ENCODE measurements around the gene GCN1.
A peak's percentile ranks its signal among the peaks of the same experiment; 100 is the strongest.

GCN1 gene, protein sequence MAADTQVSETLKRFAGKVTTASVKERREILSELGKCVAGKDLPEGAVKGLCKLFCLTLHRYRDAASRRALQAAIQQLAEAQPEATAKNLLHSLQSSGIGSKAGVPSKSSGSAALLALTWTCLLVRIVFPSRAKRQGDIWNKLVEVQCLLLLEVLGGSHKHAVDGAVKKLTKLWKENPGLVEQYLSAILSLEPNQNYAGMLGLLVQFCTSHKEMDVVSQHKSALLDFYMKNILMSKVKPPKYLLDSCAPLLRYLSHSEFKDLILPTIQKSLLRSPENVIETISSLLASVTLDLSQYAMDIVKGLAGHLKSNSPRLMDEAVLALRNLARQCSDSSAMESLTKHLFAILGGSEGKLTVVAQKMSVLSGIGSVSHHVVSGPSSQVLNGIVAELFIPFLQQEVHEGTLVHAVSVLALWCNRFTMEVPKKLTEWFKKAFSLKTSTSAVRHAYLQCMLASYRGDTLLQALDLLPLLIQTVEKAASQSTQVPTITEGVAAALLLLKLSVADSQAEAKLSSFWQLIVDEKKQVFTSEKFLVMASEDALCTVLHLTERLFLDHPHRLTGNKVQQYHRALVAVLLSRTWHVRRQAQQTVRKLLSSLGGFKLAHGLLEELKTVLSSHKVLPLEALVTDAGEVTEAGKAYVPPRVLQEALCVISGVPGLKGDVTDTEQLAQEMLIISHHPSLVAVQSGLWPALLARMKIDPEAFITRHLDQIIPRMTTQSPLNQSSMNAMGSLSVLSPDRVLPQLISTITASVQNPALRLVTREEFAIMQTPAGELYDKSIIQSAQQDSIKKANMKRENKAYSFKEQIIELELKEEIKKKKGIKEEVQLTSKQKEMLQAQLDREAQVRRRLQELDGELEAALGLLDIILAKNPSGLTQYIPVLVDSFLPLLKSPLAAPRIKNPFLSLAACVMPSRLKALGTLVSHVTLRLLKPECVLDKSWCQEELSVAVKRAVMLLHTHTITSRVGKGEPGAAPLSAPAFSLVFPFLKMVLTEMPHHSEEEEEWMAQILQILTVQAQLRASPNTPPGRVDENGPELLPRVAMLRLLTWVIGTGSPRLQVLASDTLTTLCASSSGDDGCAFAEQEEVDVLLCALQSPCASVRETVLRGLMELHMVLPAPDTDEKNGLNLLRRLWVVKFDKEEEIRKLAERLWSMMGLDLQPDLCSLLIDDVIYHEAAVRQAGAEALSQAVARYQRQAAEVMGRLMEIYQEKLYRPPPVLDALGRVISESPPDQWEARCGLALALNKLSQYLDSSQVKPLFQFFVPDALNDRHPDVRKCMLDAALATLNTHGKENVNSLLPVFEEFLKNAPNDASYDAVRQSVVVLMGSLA (N-terminal part only)

DNA sequence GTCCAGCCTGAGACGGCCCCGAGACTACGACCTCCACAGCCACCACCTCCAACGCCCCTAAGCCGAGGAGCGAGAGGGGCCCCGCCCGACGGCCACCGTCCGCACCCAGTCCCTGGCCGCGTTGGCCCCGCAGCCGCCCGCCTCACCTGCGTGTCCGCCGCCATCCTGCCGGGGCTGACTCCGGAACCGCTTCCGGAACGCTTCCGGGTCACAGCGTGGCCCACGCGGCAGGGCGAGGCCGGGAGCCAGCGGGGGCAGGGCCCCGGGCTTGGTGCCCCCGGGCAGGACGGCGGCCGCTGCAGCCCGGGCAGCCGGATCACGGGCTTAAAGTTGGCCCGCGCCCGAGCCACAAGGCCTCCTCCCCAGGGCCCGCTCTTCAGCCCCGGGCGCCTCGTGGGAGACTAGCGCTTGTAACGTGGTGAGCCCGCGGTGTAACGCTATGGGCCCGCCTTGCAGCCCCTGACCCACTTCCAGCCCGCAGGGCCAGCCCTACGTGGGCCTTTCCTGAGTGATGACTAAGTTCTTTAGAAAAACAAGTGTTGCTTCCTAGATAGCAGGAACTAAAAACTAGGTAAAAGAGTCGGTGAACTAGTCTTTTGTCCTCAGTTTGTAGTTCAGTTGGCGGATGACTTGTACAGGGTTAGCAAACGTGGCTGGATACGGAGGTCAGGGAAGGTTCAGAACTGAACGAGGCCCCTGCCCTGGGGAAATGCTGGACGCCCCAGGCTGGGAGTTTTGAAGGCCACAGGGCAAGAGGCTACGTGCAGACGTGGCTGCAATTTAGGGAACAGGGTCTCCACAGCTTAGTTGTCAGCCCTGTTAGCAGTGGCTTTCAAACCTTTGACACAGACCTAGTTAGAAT, at the start of gene GCN1:
Gene GCN1 (minus strand): TSS at position 182 of the 862 bp plus-strand sequence. CDS start 18 bp downstream, at position 164.
- peak within 1 kb of the TSS; percentile 98 for H3K27ac ChIP-seq (ENCODE audit: low read depth, low read length)
- H3K4me1 ChIP-seq (ENCODE audit: control insufficient read depth in 5 of 5, insufficient read depth in 5 of 5, low read length in 5 of 5): peaks cover 18 to 63% (median 61%) of the 10 kb centered on the region in 5 donors
- H3K36me3 ChIP-seq (ENCODE audit: control insufficient read depth in 5 of 5, insufficient read depth in 5 of 5, low read length in 5 of 5): peaks cover 3 to 42% (median 35%) of the 10 kb centered on the region in 5 donors
- H3K27me3 ChIP-seq (ENCODE audit: control insufficient read depth in 5 of 5, insufficient read depth in 4 of 5, low read length in 5 of 5): peaks cover 0 to under 1% (median 0%) of the 10 kb centered on the region in 5 donors
- H3K4me3 ChIP-seq (ENCODE audit: low read depth in 1 of 5, low read length in 5 of 5): peak within 1 kb of the TSS; percentile 69 to 92 (median 83)
- peak within 1 kb of the TSS; percentile 84 to 94 (median 89) for H3K9ac ChIP-seq (ENCODE audit: low read length in 5 of 5)
- H3K9me3 ChIP-seq (ENCODE audit: control insufficient read depth in 5 of 5, low read length in 5 of 5): no peaks in the 10 kb centered on the region

DNA sequence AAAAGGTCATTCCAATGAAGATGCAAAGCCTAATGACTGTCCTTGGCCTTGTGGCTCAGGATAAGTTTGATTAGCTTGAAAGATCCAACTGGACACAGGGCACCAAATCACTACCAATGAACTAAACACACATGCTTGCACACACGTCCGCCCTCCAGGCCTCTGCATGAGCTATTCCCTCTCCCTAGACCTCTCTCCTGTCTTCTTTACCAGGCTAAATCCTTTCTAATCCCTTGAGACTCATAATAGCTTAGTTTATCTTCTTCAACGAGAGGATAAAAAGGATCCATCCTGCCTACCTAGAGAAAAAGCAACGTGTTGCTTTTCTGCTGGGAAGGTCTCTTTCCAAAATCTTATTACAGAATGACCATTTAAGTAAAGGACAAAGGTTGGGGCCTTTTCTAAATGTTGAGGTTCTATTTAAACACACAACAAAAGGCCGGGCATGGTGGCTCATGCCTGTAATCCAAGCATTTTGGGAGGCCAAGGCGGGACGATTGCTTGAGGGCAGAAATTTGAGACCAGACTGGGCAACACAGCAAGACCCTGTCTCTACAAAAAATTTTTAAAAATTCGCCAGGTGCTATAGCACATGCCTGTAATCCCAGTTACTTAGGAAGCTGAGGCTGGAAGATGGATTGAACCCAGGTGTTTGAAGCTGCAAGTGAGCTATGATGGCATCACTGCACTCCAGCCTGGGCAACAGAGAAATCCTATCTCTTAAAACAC, 48.6 kb upstream of the GCN1 start:
- peaks cover 0 to 5% (median 0%) of the 10 kb centered on the region in 5 donors for H3K36me3 ChIP-seq (ENCODE audit: control insufficient read depth in 5 of 5, insufficient read depth in 5 of 5, low read length in 5 of 5)
- peak overlapping the region in 1 of 5 donors; percentile 20 for H3K9ac ChIP-seq (ENCODE audit: low read length in 5 of 5)
- no peaks in the 10 kb centered on the region for H3K9me3 ChIP-seq (ENCODE audit: control insufficient read depth in 5 of 5, low read length in 5 of 5)
- peak overlapping the region; percentile 69 for H3K27ac ChIP-seq (ENCODE audit: low read depth, low read length)
- peaks cover 27 to 80% (median 57%) of the 10 kb centered on the region in 5 donors for H3K4me1 ChIP-seq (ENCODE audit: control insufficient read depth in 5 of 5, insufficient read depth in 5 of 5, low read length in 5 of 5)
- H3K4me3 ChIP-seq (ENCODE audit: low read depth in 1 of 5, low read length in 5 of 5): peak overlapping the region in 1 of 5 donors; percentile 20
- no peaks in the 10 kb centered on the region for H3K27me3 ChIP-seq (ENCODE audit: control insufficient read depth in 5 of 5, insufficient read depth in 4 of 5, low read length in 5 of 5)

DNA sequence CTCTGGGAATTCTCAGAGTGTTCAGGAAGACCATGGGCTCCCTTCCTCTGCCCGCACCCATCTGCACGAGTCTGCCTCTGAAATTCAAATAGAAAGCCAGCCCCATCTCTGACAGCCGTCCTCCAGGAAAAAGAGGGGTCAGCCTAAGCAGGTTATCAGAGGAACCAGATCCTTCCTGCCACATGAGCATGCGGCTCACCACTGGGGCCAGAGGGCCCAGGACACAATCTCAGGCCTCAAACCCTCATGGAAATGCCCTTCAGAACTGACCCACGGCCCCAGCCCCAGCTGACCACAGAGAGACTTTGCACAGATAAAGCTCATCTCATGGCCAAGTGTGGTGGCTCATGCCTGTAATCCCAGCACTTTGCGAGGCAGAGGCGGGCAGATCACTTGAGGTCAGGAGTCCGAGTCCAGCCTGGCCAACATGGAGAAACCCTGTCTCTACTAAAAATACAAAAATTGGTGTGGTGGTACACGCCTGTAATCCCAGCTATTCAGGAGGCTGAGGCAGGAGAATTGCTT, 47.8 kb upstream of the GCN1 start:
- peaks cover 29 to 80% (median 62%) of the 10 kb centered on the region in 5 donors for H3K4me1 ChIP-seq (ENCODE audit: control insufficient read depth in 5 of 5, insufficient read depth in 5 of 5, low read length in 5 of 5)

DNA sequence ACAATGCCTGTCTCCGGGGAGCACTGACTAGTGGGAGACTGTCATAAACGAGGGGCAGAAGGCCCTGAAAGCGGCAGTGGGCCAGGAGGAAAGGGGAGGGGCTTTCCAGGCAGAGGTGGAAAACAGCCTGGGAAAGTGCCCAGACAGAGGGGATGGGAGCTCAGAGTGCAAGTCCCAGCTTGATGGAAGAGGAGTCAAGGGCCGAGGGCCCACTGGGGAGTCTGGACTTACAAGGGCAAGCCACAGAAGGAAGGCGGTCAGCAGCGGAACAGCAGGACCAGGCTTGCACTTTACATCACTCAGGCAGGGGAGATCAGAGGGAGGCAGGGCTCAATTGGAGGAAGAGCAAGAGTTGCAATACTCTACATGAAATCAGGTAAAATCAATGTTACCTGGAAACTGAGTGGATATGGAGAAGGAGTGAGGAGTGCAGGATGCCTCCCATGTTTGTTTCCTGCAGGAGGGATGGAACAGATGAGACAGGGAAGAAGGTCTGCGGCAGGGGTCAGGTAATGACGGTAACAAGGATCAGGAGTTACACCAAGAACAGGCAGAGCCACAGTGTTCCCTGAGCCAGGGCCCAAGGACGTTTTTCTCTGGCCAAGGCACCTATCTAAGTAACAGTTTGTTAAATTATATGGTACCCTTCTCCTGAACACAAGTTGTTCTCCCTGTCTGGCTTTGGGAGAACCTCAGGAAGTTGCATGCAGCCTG, 47.2 kb upstream of the GCN1 start:
- Histone ChIP-seq H3K36me3 (ENCODE audit: control insufficient read depth in 5 of 5, insufficient read depth in 5 of 5, low read length in 5 of 5) (peaks cover 0 to 5% (median 0%) of the 10 kb centered on the region in 5 donors), H3K27me3 (ENCODE audit: control insufficient read depth in 5 of 5, insufficient read depth in 4 of 5, low read length in 5 of 5) (no peaks in the 10 kb centered on the region), H3K9ac (ENCODE audit: low read length in 5 of 5) (peak overlapping the region in 1 of 5 donors; percentile 34), H3K27ac (ENCODE audit: low read depth, low read length) (peak overlapping the region; percentile 69), H3K4me3 (ENCODE audit: low read depth in 1 of 5, low read length in 5 of 5) (peak overlapping the region in 3 of 5 donors; percentile 3 to 22 (median 21)), H3K4me1 (ENCODE audit: control insufficient read depth in 5 of 5, insufficient read depth in 5 of 5, low read length in 5 of 5) (peaks cover 33 to 80% (median 65%) of the 10 kb centered on the region in 5 donors), H3K9me3 (ENCODE audit: control insufficient read depth in 5 of 5, low read length in 5 of 5) (no peaks in the 10 kb centered on the region)

More for the DNA sequence above, 47.8 kb upstream of the GCN1 start:
- Histone ChIP-seq H3K36me3 (ENCODE audit: control insufficient read depth in 5 of 5, insufficient read depth in 5 of 5, low read length in 5 of 5) (peaks cover 0 to 5% (median 0%) of the 10 kb centered on the region in 5 donors), H3K27ac (ENCODE audit: low read depth, low read length) (peak overlapping the region; percentile 69), H3K27me3 (ENCODE audit: control insufficient read depth in 5 of 5, insufficient read depth in 4 of 5, low read length in 5 of 5) (no peaks in the 10 kb centered on the region), H3K4me3 (ENCODE audit: low read depth in 1 of 5, low read length in 5 of 5) (no peak overlapping the region), H3K9me3 (ENCODE audit: control insufficient read depth in 5 of 5, low read length in 5 of 5) (no peaks in the 10 kb centered on the region), H3K9ac (ENCODE audit: low read length in 5 of 5) (no peak overlapping the region)

DNA sequence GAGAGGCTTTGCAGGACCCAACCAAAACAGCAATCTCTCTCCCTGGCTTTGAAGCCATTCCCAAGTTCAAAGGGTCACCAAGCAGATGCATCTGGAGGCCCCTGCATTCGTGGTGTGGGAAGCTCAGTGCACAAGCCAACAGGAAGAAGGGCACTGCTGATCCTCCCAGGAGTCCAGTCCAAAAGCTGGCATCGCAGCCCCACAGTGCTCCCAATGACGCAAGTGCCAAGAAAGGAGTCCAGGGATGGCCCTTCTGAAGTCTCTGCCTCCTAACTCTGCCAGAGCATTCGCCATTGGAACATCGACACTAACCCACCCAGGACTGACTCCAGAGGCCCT, 45.9 kb upstream of the GCN1 start:
- peaks cover 0 to 5% (median 0%) of the 10 kb centered on the region in 5 donors for H3K36me3 ChIP-seq (ENCODE audit: control insufficient read depth in 5 of 5, insufficient read depth in 5 of 5, low read length in 5 of 5)
- H3K9ac ChIP-seq (ENCODE audit: low read length in 5 of 5): peak overlapping the region in 1 of 5 donors; percentile 38
- H3K27ac ChIP-seq (ENCODE audit: low read depth, low read length): peak overlapping the region; percentile 69
- H3K4me1 ChIP-seq (ENCODE audit: control insufficient read depth in 5 of 5, insufficient read depth in 5 of 5, low read length in 5 of 5): peaks cover 40 to 89% (median 75%) of the 10 kb centered on the region in 5 donors
- H3K27me3 ChIP-seq (ENCODE audit: control insufficient read depth in 5 of 5, insufficient read depth in 4 of 5, low read length in 5 of 5): no peaks in the 10 kb centered on the region
- H3K9me3 ChIP-seq (ENCODE audit: control insufficient read depth in 5 of 5, low read length in 5 of 5): no peaks in the 10 kb centered on the region
- H3K4me3 ChIP-seq (ENCODE audit: low read depth in 1 of 5, low read length in 5 of 5): peak overlapping the region in 2 of 5 donors; percentile 7 to 17

DNA sequence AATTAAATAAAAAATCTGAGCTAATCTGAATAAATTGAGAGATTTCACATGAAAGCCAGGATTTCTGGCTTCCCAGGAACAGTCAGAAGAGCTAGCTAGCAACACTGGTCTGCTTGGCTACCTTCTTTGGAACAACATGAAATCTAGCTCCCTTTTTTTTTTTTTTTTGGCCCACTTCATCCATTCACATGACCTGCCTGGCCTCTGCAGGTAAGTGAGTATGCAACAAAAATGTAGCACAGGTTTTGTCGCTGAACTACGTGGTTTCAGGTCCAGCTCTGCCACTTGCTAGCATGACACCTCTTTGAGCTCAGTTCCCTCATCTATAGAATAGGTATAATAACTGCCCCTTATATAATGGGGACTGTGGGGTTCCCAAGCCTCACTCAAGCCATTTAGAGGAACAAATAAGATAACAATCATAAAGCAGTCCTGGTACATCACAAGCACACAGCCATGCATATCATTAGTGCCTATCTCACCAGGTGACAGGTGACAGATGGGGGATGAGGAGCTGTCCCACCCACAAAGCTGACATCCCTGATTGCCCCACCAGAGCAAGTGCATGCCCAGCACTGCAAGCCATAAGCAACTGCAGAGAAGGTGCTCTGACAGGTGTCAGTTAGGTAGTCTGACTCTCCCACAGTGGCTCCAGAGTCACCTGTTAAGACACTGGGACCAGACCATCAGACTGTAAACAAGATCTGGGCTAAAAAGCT, 45.4 kb upstream of the GCN1 start:
- Histone ChIP-seq H3K9me3 (ENCODE audit: control insufficient read depth in 5 of 5, low read length in 5 of 5) (no peaks in the 10 kb centered on the region), H3K27ac (ENCODE audit: low read depth, low read length) (peak overlapping the region; percentile 69), H3K36me3 (ENCODE audit: control insufficient read depth in 5 of 5, insufficient read depth in 5 of 5, low read length in 5 of 5) (peaks cover 0 to 5% (median 0%) of the 10 kb centered on the region in 5 donors), H3K4me1 (ENCODE audit: control insufficient read depth in 5 of 5, insufficient read depth in 5 of 5, low read length in 5 of 5) (peaks cover 45 to 90% (median 78%) of the 10 kb centered on the region in 5 donors), H3K27me3 (ENCODE audit: control insufficient read depth in 5 of 5, insufficient read depth in 4 of 5, low read length in 5 of 5) (no peaks in the 10 kb centered on the region), H3K9ac (ENCODE audit: low read length in 5 of 5) (no peak overlapping the region), H3K4me3 (ENCODE audit: low read depth in 1 of 5, low read length in 5 of 5) (no peak overlapping the region)

DNA sequence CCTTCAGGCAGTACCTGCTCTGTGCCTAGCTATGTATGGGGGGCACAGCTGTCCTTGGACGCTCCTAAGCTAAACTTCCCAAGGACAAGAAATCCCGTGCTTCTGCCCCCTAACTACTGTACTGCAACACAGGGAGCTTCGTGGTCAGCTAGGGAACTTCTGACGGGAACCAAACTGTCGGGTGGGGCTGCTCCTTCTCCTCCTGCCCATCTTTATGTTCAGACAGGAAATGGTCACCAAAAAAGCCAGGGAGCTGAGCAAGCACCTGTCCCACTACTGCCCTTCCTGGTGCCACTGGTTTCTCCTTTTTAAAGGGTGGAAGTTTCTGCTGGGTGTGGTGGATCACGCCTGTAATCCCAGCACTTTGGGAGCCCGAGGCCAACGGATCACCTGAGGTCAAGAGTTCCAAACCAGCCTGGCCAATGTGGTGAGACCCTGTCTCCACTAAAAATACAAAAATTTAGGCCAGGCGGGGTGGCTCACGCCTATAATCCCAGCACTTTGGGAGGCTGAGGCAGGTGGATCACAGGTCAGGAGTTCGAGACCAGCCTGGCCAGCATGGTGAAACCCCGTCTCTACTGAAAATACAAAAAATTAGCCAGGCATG, 44.4 kb upstream of the GCN1 start:
- peak overlapping the region in 2 of 5 donors; percentile 15 to 19 for H3K9ac ChIP-seq (ENCODE audit: low read length in 5 of 5)
- peaks cover 51 to 96% (median 86%) of the 10 kb centered on the region in 5 donors for H3K4me1 ChIP-seq (ENCODE audit: control insufficient read depth in 5 of 5, insufficient read depth in 5 of 5, low read length in 5 of 5)
- peak overlapping the region; percentile 82 for H3K27ac ChIP-seq (ENCODE audit: low read depth, low read length)
- H3K36me3 ChIP-seq (ENCODE audit: control insufficient read depth in 5 of 5, insufficient read depth in 5 of 5, low read length in 5 of 5): peaks cover 0 to 5% (median 0%) of the 10 kb centered on the region in 5 donors
- no peaks in the 10 kb centered on the region for H3K27me3 ChIP-seq (ENCODE audit: control insufficient read depth in 5 of 5, insufficient read depth in 4 of 5, low read length in 5 of 5)
- H3K4me3 ChIP-seq (ENCODE audit: low read depth in 1 of 5, low read length in 5 of 5): peak overlapping the region in 1 of 5 donors; percentile 47
- no peaks in the 10 kb centered on the region for H3K9me3 ChIP-seq (ENCODE audit: control insufficient read depth in 5 of 5, low read length in 5 of 5)

Data from subcutaneous abdominal adipose tissue (tissue), 5 donors.